ENCODE measurements around the gene GNAL.

The GNAL gene

GRCh38 chr18:11666176-11666575 is 22.9 kb upstream of the GNAL start:
- H3K4me2 ChIP-seq: no peak overlapping the region
- no peaks in the 10 kb centered on the region for H3K4me1 ChIP-seq (ENCODE audit: low read depth, poor library complexity, severe bottlenecking)
- no peaks in the 10 kb centered on the region for H4K20me1 ChIP-seq (ENCODE audit: insufficient read depth)
- no peaks in the 10 kb centered on the region for H3K27me3 ChIP-seq (ENCODE audit: insufficient read depth, low read depth)
- no peak overlapping the region for H3K4me3 ChIP-seq (IDR thresholded peaks at IDR 0.05; ENCODE audit: insufficient read depth, low read depth, low read length)
- no peaks in the 10 kb centered on the region for H3K36me3 ChIP-seq (ENCODE audit: insufficient read depth)
- no peak overlapping the region for H3K27ac ChIP-seq
- H3K79me2 ChIP-seq (ENCODE audit: insufficient read depth, low read depth): no peaks in the 10 kb centered on the region
- TF ChIP-seq CTCF (conservative IDR thresholded peaks at IDR 0.05; ENCODE audit: low read depth, low read length): no peak
- no peak overlapping the region for H2AFZ ChIP-seq (ENCODE audit: low read depth)
- H3K9ac ChIP-seq: no peak overlapping the region

- H2AFZ ChIP-seq (ENCODE audit: low read depth): no peak overlapping the region
- H3K4me2 ChIP-seq: no peak overlapping the region
- H3K27ac ChIP-seq: no peak overlapping the region
- H3K27me3 ChIP-seq (ENCODE audit: insufficient read depth, low read depth): no peaks in the 10 kb centered on the region
- no peak overlapping the region for H3K9ac ChIP-seq
- H3K4me1 ChIP-seq (ENCODE audit: low read depth, poor library complexity, severe bottlenecking): no peaks in the 10 kb centered on the region
- no peaks in the 10 kb centered on the region for H4K20me1 ChIP-seq (ENCODE audit: insufficient read depth)
- no peaks in the 10 kb centered on the region for H3K36me3 ChIP-seq (ENCODE audit: insufficient read depth)
- H3K4me3 ChIP-seq (IDR thresholded peaks at IDR 0.05; ENCODE audit: insufficient read depth, low read depth, low read length): no peak overlapping the region
- no peak for TF ChIP-seq CTCF (conservative IDR thresholded peaks at IDR 0.05; ENCODE audit: low read depth, low read length)
- no peaks in the 10 kb centered on the region for H3K79me2 ChIP-seq (ENCODE audit: insufficient read depth, low read depth)
These were observed 22.2 kb upstream of the GNAL start for GRCh38 chr18:11666831-11667230.

- Histone ChIP-seq H2AFZ (ENCODE audit: low read depth) (no peak overlapping the region), H3K4me1 (ENCODE audit: low read depth, poor library complexity, severe bottlenecking) (no peaks in the 10 kb centered on the region), H3K4me2 (no peak overlapping the region), H3K79me2 (ENCODE audit: insufficient read depth, low read depth) (no peaks in the 10 kb centered on the region), H4K20me1 (ENCODE audit: insufficient read depth) (no peaks in the 10 kb centered on the region), H3K27ac (no peak overlapping the region), H3K27me3 (ENCODE audit: insufficient read depth, low read depth) (no peaks in the 10 kb centered on the region), H3K4me3 (IDR thresholded peaks at IDR 0.05; ENCODE audit: insufficient read depth, low read depth, low read length) (no peak overlapping the region), H3K36me3 (ENCODE audit: insufficient read depth) (no peaks in the 10 kb centered on the region), H3K9ac (no peak overlapping the region)
- no peak for TF ChIP-seq CTCF (conservative IDR thresholded peaks at IDR 0.05; ENCODE audit: low read depth, low read length)
These were observed 21.5 kb upstream of the GNAL start for GRCh38 chr18:11667578-11667977.

GRCh38 chr18:11668441-11669169 is 20.5 kb upstream of the GNAL start:
- H4K20me1 ChIP-seq (ENCODE audit: insufficient read depth): no peaks in the 10 kb centered on the region
- no peak overlapping the region for H3K4me2 ChIP-seq
- no peaks in the 10 kb centered on the region for H3K27me3 ChIP-seq (ENCODE audit: insufficient read depth, low read depth)
- no peaks in the 10 kb centered on the region for H3K36me3 ChIP-seq (ENCODE audit: insufficient read depth)
- no peak overlapping the region for H3K9ac ChIP-seq
- H3K79me2 ChIP-seq (ENCODE audit: insufficient read depth, low read depth): no peaks in the 10 kb centered on the region
- no peak for TF ChIP-seq CTCF (conservative IDR thresholded peaks at IDR 0.05; ENCODE audit: low read depth, low read length)
- no peak overlapping the region for H3K27ac ChIP-seq
- no peak overlapping the region for H2AFZ ChIP-seq (ENCODE audit: low read depth)
- H3K4me3 ChIP-seq (IDR thresholded peaks at IDR 0.05; ENCODE audit: insufficient read depth, low read depth, low read length): no peak overlapping the region
- H3K4me1 ChIP-seq (ENCODE audit: low read depth, poor library complexity, severe bottlenecking): no peaks in the 10 kb centered on the region
